LNCaP clone FGC (cell line): ENCODE data around the gene DNAH6.

ENCODE experiments used
- DNase-seq: peaks from one replicate; pipeline ENCODE4 v3.0.0-alpha.2; 2011; ENCODE audit warnings: low read depth
- H3K4me3 ChIP-seq: 2 replicates; pipeline ENCODE4 v1.5.1; 2011; ENCODE audit warnings: mild to moderate bottlenecking, low read depth, low read length, control low read depth
- TF ChIP-seq, protein P1 (sequence below): IDR thresholded peaks from 2 replicates; pipeline ENCODE4 v1.5.1; 2012; ENCODE audit warnings: mild to moderate bottlenecking; ENCODE audit not compliant: control insufficient read depth, insufficient read depth; ENCODE audit errors: extremely low read depth

DNAH6 gene

DNA sequence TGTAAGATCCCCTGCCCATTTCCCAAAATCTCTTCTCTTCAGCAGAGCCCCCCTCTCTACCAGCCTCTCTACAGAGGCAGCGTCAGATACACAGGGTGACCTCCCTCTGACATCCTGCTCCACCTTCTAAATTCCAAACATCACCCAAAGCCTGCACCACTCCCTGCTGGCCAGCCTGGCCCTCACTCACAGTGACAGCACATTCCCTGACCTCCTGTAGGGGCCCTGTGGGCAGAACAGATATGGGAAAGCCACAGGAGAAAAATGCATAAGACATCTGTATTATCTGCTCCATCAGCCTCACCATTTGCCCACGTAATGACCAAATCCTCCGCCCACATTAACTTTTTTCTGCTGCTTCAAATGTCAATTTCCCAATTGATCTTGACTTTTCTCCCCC, 324.0 kb downstream of the DNAH6 start:
- TF ChIP-seq, protein P1, sequence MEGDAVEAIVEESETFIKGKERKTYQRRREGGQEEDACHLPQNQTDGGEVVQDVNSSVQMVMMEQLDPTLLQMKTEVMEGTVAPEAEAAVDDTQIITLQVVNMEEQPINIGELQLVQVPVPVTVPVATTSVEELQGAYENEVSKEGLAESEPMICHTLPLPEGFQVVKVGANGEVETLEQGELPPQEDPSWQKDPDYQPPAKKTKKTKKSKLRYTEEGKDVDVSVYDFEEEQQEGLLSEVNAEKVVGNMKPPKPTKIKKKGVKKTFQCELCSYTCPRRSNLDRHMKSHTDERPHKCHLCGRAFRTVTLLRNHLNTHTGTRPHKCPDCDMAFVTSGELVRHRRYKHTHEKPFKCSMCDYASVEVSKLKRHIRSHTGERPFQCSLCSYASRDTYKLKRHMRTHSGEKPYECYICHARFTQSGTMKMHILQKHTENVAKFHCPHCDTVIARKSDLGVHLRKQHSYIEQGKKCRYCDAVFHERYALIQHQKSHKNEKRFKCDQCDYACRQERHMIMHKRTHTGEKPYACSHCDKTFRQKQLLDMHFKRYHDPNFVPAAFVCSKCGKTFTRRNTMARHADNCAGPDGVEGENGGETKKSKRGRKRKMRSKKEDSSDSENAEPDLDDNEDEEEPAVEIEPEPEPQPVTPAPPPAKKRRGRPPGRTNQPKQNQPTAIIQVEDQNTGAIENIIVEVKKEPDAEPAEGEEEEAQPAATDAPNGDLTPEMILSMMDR = 0 out of 2 replicates have a peak, but pooled peaks have one; percentile 8
- H3K4me3 ChIP-seq = no peak overlapping the region
- DNase-seq = no peak

DNA sequence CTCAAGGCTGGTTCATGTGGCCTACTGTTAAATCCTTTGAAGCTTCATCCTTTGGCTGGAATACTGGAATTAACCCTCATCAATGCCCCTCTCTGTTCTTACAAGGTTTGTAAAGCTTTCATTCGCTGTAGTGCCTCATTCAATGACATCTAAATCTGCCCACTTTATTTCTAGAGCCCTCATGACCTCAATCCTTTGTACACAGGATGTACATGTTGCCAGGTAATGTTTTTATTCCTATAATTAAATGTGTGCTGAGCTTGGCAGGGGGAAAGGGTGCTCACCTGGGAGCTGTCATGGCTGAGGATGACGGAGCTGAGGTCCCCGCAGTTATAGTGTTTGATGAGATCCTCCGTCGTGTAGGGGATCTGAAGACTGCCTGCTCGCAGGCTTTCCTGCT, 325.3 kb downstream of the DNAH6 start:
- DNase-seq = no peak
- TF ChIP-seq, protein P1 = no peak

DNA sequence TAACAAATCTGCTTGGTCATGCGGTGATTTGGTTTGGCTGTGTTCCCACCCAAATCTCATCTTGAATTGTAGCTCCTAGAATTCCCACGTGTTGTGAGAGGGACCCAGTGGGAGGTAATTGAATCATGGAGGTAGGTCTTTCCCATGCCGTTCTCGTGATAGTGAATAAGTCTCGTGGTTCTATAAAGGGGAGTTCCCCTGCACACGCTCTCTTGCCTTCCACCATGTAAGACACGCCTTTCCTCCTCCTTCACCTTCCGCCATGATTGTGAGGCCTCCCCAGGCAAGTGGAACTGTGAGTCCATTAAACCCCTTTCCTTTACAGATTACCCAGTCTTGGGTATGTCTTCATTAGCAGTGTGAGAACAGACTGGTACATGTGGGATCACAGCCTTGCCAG, 327.8 kb downstream of the DNAH6 start:
- TF ChIP-seq, protein P1 = no peak
- DNase-seq = no peak
- no peak overlapping the region for H3K4me3 ChIP-seq

More for the DNA sequence above, 325.3 kb downstream of the DNAH6 start:
- no peak overlapping the region for H3K4me3 ChIP-seq

DNA sequence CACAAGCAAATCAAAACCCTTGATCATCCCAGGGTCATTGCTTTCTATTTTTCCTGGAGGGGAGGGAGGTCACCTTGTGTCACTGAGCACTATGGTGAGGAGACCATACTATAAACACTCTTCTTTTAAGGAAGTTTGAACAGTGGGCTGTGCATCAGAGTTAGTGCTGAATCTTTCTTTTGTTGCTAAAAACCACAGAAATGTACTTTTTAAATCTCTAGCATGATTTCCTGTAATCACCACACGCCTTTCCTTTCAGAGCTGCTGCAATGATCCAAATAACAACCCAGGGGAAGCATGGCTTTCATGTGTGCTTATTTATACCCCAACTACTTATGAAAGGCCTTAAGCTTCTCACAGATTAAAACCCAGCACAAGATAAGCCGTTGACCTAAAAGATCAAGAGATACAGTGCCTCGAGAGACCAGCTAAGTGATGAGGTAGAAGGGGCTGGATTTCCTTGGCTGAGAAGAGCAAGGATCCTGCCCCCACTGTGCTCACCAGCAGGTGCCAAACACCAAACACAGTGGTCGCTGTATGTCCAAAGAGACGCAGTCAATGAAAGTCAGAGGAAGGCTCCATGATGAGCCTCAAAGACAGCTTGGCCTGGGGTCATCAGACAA, 329.9 kb downstream of the DNAH6 start:
- no peak overlapping the region for H3K4me3 ChIP-seq
- TF ChIP-seq, protein P1 = no peak
- no peak for DNase-seq

DNA sequence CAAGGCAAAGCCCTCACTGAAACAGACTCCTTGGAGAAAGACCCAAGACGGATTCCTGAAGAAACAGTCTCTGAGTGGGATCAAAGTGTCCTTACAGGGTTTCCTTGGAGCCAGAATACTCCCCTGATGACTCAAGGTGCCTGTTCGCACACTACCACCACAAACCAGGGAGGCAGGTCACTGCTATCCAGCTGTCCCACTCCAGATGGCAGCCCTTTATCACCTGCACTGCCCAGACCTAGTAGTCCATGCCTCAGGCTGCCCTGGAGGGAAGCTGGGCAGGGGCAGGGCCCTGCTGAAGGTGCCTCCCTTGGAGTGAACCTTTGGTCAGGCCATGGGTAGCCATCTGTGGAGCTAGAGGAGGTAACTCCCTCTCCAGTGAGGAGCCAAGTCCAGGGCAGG, 330.4 kb downstream of the DNAH6 start:
- DNase-seq = no peak
- TF ChIP-seq, protein P1 = no peak
- H3K4me3 ChIP-seq = no peak overlapping the region

DNA sequence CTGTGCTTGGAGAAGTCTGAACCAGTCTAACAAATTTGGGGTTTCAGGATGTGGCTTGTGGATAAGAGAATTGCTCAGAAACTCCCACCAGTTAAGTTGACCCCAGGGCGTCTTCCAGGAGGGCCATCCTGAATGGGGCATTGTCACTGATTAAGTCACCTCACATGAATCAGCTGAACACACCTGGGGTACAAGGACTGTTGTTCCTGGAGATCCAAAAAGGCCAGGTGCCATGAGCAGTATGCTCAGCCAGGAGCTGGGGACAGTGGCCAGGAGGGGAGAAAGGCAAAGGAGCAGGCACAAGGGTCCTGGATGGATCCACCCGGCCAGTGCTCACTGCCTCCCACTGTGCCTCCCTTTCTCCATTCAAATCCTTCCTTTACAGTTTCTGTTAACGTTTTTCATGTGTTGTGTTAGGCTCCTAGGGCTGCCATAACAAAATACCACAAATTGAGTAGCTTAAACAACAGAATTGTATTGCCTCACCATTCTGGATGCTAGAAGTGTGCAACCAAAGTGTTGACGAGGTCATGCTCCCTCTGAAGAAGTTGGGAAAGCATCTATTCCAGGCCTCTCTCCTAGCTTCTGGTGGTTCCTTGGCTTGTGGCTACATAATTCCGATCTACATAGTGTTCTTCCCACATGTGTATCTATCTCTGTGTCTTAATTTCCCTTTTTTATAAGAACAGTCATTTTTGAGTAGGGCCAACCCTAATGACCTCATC, 331.2 kb downstream of the DNAH6 start:
- no peak for DNase-seq
- no peak overlapping the region for H3K4me3 ChIP-seq
- TF ChIP-seq, protein P1 = no peak

DNA sequence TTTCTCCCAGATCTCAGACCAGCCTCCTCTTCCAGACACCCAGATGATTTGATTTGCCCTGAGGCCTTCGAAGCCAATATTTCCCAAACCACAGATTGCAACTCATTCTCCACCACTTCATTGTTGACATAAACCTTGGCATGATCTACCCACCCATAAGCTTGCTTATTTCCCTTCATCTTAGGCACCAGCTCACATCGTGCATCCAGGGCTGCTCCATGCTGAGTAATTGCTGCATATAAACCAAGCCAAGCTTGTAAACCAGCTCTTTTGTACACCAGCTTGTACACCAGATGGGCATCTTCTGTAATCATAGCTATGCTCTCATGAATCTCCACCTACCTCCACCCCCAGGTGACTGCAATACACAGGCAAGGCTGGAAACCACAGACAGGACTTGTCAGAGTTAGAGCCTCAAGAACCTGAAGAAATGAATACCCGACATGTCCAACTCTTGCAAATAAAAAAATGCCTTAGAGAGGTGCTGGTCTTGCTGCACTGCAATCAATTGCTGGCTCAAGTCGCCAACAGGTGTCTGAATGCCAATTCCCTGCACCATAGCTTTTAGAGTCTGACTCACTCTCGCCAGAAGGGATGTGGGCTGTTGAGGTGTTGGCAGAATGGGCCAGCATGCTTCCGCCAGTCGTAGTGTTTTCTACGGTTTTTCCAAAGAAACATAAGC, 333.1 kb downstream of the DNAH6 start:
- TF ChIP-seq, protein P1 = no peak
- H3K4me3 ChIP-seq = no peak overlapping the region
- DNase-seq = peak; percentile 68
